DMS79 treated with DMSO at 0.1 percent for 48 hours (cell line): Measurements from ENCODE around the gene GTF3C2.

Experiments used
- DNase-seq: peaks from one replicate; lab custom pipeline; 2025; lab: John Stamatoyannopoulos, UW

GTF3C2 gene

GRCh38 chr2:27297195-27297594 lies 59.4 kb downstream of the GTF3C2 start:
- DNase-seq, result no peak

- no peak for DNase-seq
Measured at GRCh38 chr2:27296481-27296880, 60.1 kb downstream of the GTF3C2 start.

- no peak for DNase-seq
Measured at GRCh38 chr2:27294928-27295327, 61.6 kb downstream of the GTF3C2 start.

- no peak for DNase-seq
Measured at GRCh38 chr2:27291865-27292264, 64.7 kb downstream of the GTF3C2 start.

- DNase-seq, result no peak
Measured at GRCh38 chr2:27290549-27290948, 66.0 kb downstream of the GTF3C2 start.

- no peak for DNase-seq
Measured at GRCh38 chr2:27288610-27289009, 68.0 kb downstream of the GTF3C2 start.

GRCh38 chr2:27285481-27285880 lies 71.1 kb downstream of the GTF3C2 start:
- DNase-seq, result no peak

- DNase-seq, result no peak
Measured at GRCh38 chr2:27284996-27285395, 71.6 kb downstream of the GTF3C2 start.

- no peak for DNase-seq
Measured at GRCh38 chr2:27282892-27283291, 73.7 kb downstream of the GTF3C2 start.

GRCh38 chr2:27281855-27282559 lies 74.6 kb downstream of the GTF3C2 start, which contains the start of gene TRIM54:
TSS of gene TRIM54 (plus strand) at chr2:27282429. CDS start at chr2:27282732, 303 bp downstream.
- no peak for DNase-seq

GRCh38 chr2:27281442-27281841 lies 75.1 kb downstream of the GTF3C2 start:
- DNase-seq, result no peak

- DNase-seq, result no peak
Measured at GRCh38 chr2:27280826-27281225, 75.7 kb downstream of the GTF3C2 start.

- DNase-seq, result no peak
Measured at GRCh38 chr2:27278010-27278409, 78.6 kb downstream of the GTF3C2 start.
